Endothelial cell of umbilical vein (primary cell): ENCODE results near the gene PPHLN1. TPM values are rescaled to one million over a fixed set of nuclear protein-coding genes. Genes with fewer than 3 reads are reported as not detected.

Source experiments
- BruUV-seq: library from RNA; stranded (reverse); fragments of 400-500 nt; replicated peaks from 2 replicates; lab custom pipeline; 2021; lab: Mats Ljungman, UMichigan
- CTCF ChIA-PET: fragments of 300-600, 350-600 bp; sonication (Branson Sonifier 250); formaldehyde crosslinking; loops from one replicate; lab custom pipeline; 2021; ENCODE audit warnings: antibody characterized with exemption, inconsistent platforms; lab: Charles Lee
- POLR2A ChIA-PET: fragments of 300-600, 350-600 bp; sonication (Branson Sonifier 250); formaldehyde crosslinking; loops from one replicate; lab custom pipeline; 2021; ENCODE audit warnings: antibody characterized with exemption, inconsistent platforms; lab: Charles Lee
- DNase-seq: peaks from one replicate; pipeline ENCODE4 v3.0.0-alpha.2; 2011; ENCODE audit warnings: low read depth, low spot score
- FAIRE-seq: peaks from 2 replicates; lab custom pipeline; 2011; peaks lifted over from hg19 to GRCh38; lab: Jason Lieb, UNC
- H2AFZ ChIP-seq: 2 replicates; pipeline ENCODE4 v1.6.0; 2012; ENCODE audit warnings: low read depth, low read length, control low read depth, inconsistent platforms
- H3K27ac ChIP-seq: 2 replicates; pipeline ENCODE4 v1.5.1; 2011; ENCODE audit warnings: low read depth, mild to moderate bottlenecking, control low read depth, low read length, moderate library complexity; ENCODE audit not compliant: insufficient read depth
- H3K27me3 ChIP-seq, 2 experiments: 2 replicates each; pipeline versions ENCODE4 v1.6.0 to v1.6.1; 2011; ENCODE audit warnings: low read length in 2 of 2, mixed read lengths in 1 of 2; ENCODE audit not compliant: control insufficient read depth in 2 of 2, insufficient read depth in 2 of 2
- H3K36me3 ChIP-seq, 2 experiments: 2 replicates in 1 of 2; 3 replicates in 1 of 2; pipeline ENCODE4 v1.5.1; 2011; ENCODE audit warnings: low read length in 2 of 2, mild to moderate bottlenecking in 1 of 2, moderate library complexity in 1 of 2; ENCODE audit not compliant: control insufficient read depth in 2 of 2, insufficient read depth in 2 of 2; ENCODE audit errors: extremely low read depth in 1 of 2
- H3K4me1 ChIP-seq: 3 replicates; pipeline ENCODE4 v1.5.1; 2011; ENCODE audit warnings: mild to moderate bottlenecking, low read length; ENCODE audit not compliant: control insufficient read depth, insufficient read depth; ENCODE audit errors: extremely low read depth
- H3K4me2 ChIP-seq: 2 replicates; pipeline ENCODE4 v1.6.1; 2011; ENCODE audit warnings: low read length, control low read depth, mixed read lengths; ENCODE audit not compliant: insufficient read depth
- H3K4me3 ChIP-seq, 3 experiments: fragments of 200-600 bp in 1 of 3; sonication (generic), shearing (Covaris generic) in 1 of 3; replicated peaks in 1 of 3; 2 replicates each; pipeline ENCODE4 v1.5.1; 2011 to 2016; ENCODE audit warnings: control low read depth in 3 of 3, low read length in 3 of 3, mild to moderate bottlenecking in 2 of 3, inconsistent platforms in 1 of 3, low read depth in 1 of 3, moderate library complexity in 1 of 3; ENCODE audit not compliant: insufficient read depth in 1 of 3
- H3K79me2 ChIP-seq: 2 replicates; pipeline ENCODE4 v1.6.0; 2012; ENCODE audit warnings: low read length, inconsistent platforms; ENCODE audit not compliant: control insufficient read depth, insufficient read depth
- H3K9ac ChIP-seq: replicated peaks from 2 replicates; pipeline ENCODE3; 2011; ENCODE audit warnings: low read length, control low read depth; ENCODE audit not compliant: insufficient read depth; ENCODE audit errors: extremely low read depth
- H3K9me1 ChIP-seq: replicated peaks from 3 replicates; pipeline ENCODE4 v1.6.0; 2011; ENCODE audit warnings: mild to moderate bottlenecking, low read length; ENCODE audit not compliant: control insufficient read depth, insufficient read depth; ENCODE audit errors: extremely low read depth
- H3K9me3 ChIP-seq: replicated peaks from 2 replicates; pipeline ENCODE4 v1.5.1; 2012; ENCODE audit warnings: low read length, inconsistent platforms; ENCODE audit not compliant: control insufficient read depth, insufficient read depth
- H4K20me1 ChIP-seq: replicated peaks from 2 replicates; pipeline ENCODE3; 2011; ENCODE audit warnings: mild to moderate bottlenecking, low read length; ENCODE audit not compliant: control insufficient read depth, insufficient read depth; ENCODE audit errors: extremely low read depth
- EZH2 ChIP-seq: IDR thresholded peaks from 2 replicates; pipeline ENCODE4 v1.6.1; 2012; ENCODE audit warnings: borderline replicate concordance, low read depth, mild to moderate bottlenecking, moderate library complexity, low read length, inconsistent platforms; ENCODE audit not compliant: severe bottlenecking
- FOS ChIP-seq: IDR thresholded peaks from 2 replicates; pipeline ENCODE4 v1.6.1; 2011; ENCODE audit warnings: mild to moderate bottlenecking, low read length, moderate library complexity, borderline replicate concordance; ENCODE audit not compliant: insufficient read depth
- GATA2 ChIP-seq: IDR thresholded peaks from 2 replicates; pipeline ENCODE4 v1.7.0; 2011; ENCODE audit warnings: low read depth, mild to moderate bottlenecking, moderate library complexity, mixed read lengths, low read length; ENCODE audit not compliant: insufficient read length, insufficient read depth
- JUN ChIP-seq: IDR thresholded peaks from 2 replicates; pipeline ENCODE4 v1.6.1; 2011; ENCODE audit warnings: borderline replicate concordance, low read depth; ENCODE audit not compliant: insufficient read length, insufficient read depth
- MYC ChIP-seq: IDR thresholded peaks from one replicate; pipeline ENCODE4 v1.6.1; 2011; ENCODE audit warnings: mild to moderate bottlenecking, low read depth, low read length
- POLR2A ChIP-seq: IDR thresholded peaks from 2 replicates; pipeline ENCODE4 v1.6.1; 2012; ENCODE audit warnings: low read depth, mild to moderate bottlenecking, control low read depth, low read length
- POLR2AphosphoS5 ChIP-seq: IDR thresholded peaks from 2 replicates; pipeline ENCODE4 v1.6.1; 2012; ENCODE audit warnings: low read depth, mild to moderate bottlenecking, control low read depth, low read length, moderate library complexity; ENCODE audit not compliant: insufficient read depth
- dilution Hi-C: fragments of 300-500 bp; cut with MboI; formaldehyde crosslinking; loops from one replicate; pipeline ENCODE4 v1.15.0; 2019; ENCODE audit warnings: low sequenced_read_pairs; ENCODE audit not compliant: extremely low pct_ligation_motif_present
- intact Hi-C: fragments of 100-400 bp; cut with micrococcal nuclease; formaldehyde crosslinking; loops from one replicate; pipeline ENCODE4 v1.10.0; 2022
- polyA plus RNA-seq, 4 experiments: library from polyadenylated mRNA; depleted of rRNA in 3 of 4; stranded (reverse) in 3 of 4; unstranded in 1 of 4; fragments of >200 nt; gene quantifications; 2 replicates each; pipeline versions ENCODE4 v1.2.1 to v1.2.3, GENCODE V29; 2011 to 2012; ENCODE audit warnings: missing spikeins in 1 of 4
- total RNA-seq: library from RNA; stranded (reverse); gene quantifications from 2 replicates; pipeline ENCODE4 v1.2.3, GENCODE V29; 2021
- TF ChIP-seq, protein P1 (sequence below): IDR thresholded peaks from 2 replicates; pipeline ENCODE4 v1.6.1; 2011; ENCODE audit not compliant: insufficient read depth, insufficient read length
- TF ChIP-seq, protein P2 (sequence below), 2 donors: IDR thresholded peaks; 1 replicate in 1 of 2; 2 replicates in 1 of 2; pipeline ENCODE4 v1.5.1; 2011; ENCODE audit warnings: low read length in 2 of 2, mild to moderate bottlenecking in 2 of 2, moderate library complexity in 2 of 2, control low read depth in 1 of 2, inconsistent platforms in 1 of 2, low read depth in 1 of 2; ENCODE audit not compliant: insufficient read depth in 1 of 2; ENCODE audit errors: extremely low read depth in 1 of 2

Gene PPHLN1
- total and polyA plus RNA-seq, 2 donors (not counting 3 experiments of a cell fraction or from before 2014, with no cell fraction given) = 23.4 to 62.2 TPM

DNA sequence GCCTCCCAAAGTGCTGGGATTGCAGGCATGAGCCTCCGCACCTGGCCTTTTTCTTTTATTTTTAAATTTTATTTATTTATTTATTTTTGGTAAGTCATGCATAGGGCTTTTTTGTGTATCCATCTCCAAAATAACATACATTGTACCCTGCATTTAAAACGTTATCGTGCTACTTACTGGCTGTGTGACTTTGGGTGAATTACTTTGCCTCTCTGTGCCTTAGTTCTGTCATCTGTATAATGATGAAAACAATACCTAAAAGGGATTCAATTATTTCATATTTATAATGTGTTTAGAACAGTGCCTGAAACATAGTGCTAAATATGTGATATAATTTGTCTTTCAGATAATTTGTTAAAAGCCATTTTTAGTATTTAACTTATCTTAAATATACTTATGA, 19.7 kb upstream of the PPHLN1 start:
- dilution Hi-C loops (no loop called here), intact Hi-C loops (loop anchor here (5.0 kb wide), 1 partner anchor 49 kb away; no protein-coding TSS in a partner anchor)
- POLR2A ChIA-PET = no interaction called here
- Histone ChIP-seq H3K4me1 (no peaks in the 10 kb centered on the region), H3K79me2 (no peaks in the 10 kb centered on the region), H3K4me2 (no peak overlapping the region), H3K9me3 (no peaks in the 10 kb centered on the region), H4K20me1 (no peaks in the 10 kb centered on the region), H3K9me1 (no peaks in the 10 kb centered on the region), H3K27ac (no peak overlapping the region), H2AFZ (no peak overlapping the region), H3K9ac (no peak overlapping the region), H3K4me3 (no peak overlapping the region), H3K27me3 (no peaks in the 10 kb centered on the region), H3K36me3 (no peaks in the 10 kb centered on the region)
- CTCF ChIA-PET = interaction anchor here (0.8 kb wide), 1 partner anchor 12 kb away, joined by 3 read pairs; no protein-coding TSS in a partner anchor
- no peak for FAIRE-seq
- no peak for DNase-seq
- BruUV-seq = no TSS peak
- TF ChIP-seq EZH2 = no peak
- TF ChIP-seq, protein P1, sequence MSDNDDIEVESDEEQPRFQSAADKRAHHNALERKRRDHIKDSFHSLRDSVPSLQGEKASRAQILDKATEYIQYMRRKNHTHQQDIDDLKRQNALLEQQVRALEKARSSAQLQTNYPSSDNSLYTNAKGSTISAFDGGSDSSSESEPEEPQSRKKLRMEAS = no peak
- no peak for TF ChIP-seq JUN
- no peak for TF ChIP-seq FOS
- TF ChIP-seq POLR2A = no peak
- TF ChIP-seq POLR2AphosphoS5 = no peak
- TF ChIP-seq GATA2 = no peak
- TF ChIP-seq MYC = no peak
- TF ChIP-seq, protein P2, sequence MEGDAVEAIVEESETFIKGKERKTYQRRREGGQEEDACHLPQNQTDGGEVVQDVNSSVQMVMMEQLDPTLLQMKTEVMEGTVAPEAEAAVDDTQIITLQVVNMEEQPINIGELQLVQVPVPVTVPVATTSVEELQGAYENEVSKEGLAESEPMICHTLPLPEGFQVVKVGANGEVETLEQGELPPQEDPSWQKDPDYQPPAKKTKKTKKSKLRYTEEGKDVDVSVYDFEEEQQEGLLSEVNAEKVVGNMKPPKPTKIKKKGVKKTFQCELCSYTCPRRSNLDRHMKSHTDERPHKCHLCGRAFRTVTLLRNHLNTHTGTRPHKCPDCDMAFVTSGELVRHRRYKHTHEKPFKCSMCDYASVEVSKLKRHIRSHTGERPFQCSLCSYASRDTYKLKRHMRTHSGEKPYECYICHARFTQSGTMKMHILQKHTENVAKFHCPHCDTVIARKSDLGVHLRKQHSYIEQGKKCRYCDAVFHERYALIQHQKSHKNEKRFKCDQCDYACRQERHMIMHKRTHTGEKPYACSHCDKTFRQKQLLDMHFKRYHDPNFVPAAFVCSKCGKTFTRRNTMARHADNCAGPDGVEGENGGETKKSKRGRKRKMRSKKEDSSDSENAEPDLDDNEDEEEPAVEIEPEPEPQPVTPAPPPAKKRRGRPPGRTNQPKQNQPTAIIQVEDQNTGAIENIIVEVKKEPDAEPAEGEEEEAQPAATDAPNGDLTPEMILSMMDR (IDR thresholded peaks at IDR 0.05; ENCODE audit: extremely low read depth in 1 of 2, insufficient read depth in 1 of 2, low read depth in 1 of 2, low read length in 2 of 2) = no peak
